Activated B cell treated with CpG ODN at 0.5 μM for 24 hours (primary cell): Measurements from ENCODE around the gene EML6. TPM values are rescaled to one million over a fixed set of nuclear protein-coding genes. Genes with fewer than 3 reads are reported as not detected.
A peak's percentile ranks its signal among the peaks of the same experiment; 100 is the strongest.

Experiments
- ATAC-seq: fragments of 200-7000 bp; cut with Tn5 transposase; one replicate; pipeline ENCODE4 v1.10.0; 2021; ENCODE audit warnings: low read depth, mild to moderate bottlenecking, moderate library complexity
- CTCF ChIA-PET: fragments of 350-600 bp; sonication (Branson Sonifier 250); formaldehyde crosslinking; loops from one replicate; lab custom pipeline; 2021; ENCODE audit warnings: antibody characterized with exemption; lab: Charles Lee
- POLR2A ChIA-PET: fragments of 350-600 bp; sonication (Branson Sonifier 250); formaldehyde crosslinking; loops from one replicate; lab custom pipeline; 2021; ENCODE audit warnings: antibody characterized with exemption; lab: Charles Lee
- DNase-seq: peaks from one replicate; pipeline ENCODE4 v3.0.0; 2022
- H3K27ac Mint-ChIP-seq: one replicate; pipeline ENCODE4 v1.8.0; 2020; ENCODE audit warnings: mixed read lengths
- H3K27me3 Mint-ChIP-seq: one replicate; pipeline ENCODE4 v1.8.0; 2021; ENCODE audit warnings: mixed read lengths
- H3K36me3 Mint-ChIP-seq: one replicate; pipeline ENCODE4 v1.8.0; 2021; ENCODE audit warnings: low read depth, mixed read lengths
- H3K4me1 Mint-ChIP-seq: one replicate; pipeline ENCODE4 v1.8.0; 2021; ENCODE audit warnings: mixed read lengths
- H3K4me3 Mint-ChIP-seq: one replicate; pipeline ENCODE4 v1.8.0; 2020; ENCODE audit warnings: mild to moderate bottlenecking, mixed read lengths
- H3K9me3 Mint-ChIP-seq: one replicate; pipeline ENCODE4 v1.8.0; 2020; ENCODE audit warnings: mixed read lengths
- intact Hi-C: fragments of 100-400 bp; cut with micrococcal nuclease; formaldehyde crosslinking; loops from one replicate; pipeline ENCODE4 v1.15.1; 2024
- total RNA-seq: library from RNA; stranded (reverse); gene quantifications from 2 replicates; pipeline ENCODE4 v1.2.3, GENCODE V29; 2022
- TF ChIP-seq, protein P1 (sequence below): fragments of 200-600 bp; IDR thresholded peaks from one replicate; pipeline ENCODE4 v1.8.0; 2022; ENCODE audit warnings: antibody characterized with exemption, mild to moderate bottlenecking

EML6 gene
- total RNA-seq, 1 donor from 2014 or later, result 31.5 TPM

DNA sequence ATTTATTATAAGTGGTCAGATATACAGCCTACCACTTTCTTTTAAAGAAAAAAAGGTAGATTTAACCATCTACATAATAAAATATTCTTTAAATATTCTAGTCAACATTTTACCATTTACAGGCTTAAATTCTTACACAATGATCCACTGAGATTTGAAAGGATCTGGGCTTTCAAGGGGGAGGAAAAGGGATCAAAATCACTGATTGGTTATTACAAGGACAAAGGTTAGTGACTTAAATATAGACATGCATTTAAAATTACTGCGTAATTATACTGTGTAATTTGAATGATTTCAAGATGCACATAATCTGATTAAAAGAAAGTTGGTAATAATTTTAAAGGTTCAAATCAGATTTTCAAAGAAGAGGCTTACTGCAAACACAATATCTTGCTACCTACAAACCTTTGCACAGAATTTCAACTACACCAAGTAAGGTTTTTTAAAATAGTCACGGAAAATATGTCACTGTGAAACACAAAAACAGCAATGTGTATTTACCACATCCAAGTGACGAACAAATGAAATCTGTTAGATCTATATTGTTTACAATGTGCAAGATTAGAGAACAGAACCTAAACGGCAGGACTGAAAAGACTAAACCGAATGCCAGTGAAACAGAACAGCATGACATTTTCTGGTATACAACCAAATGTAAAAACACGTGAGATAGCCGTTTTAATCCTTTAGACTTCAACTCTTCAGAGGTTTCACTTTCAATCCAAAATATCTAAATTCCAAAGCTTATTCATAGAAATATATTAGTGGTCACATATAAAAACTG, 286.0 kb downstream of the EML6 start:
- intact Hi-C loops, result loop anchor here (1.0 to 10.0 kb wide), 4 partner anchors 9 to 345 kb away; partner anchors contain the start of genes CLHC1 and RPS27A
- DNase-seq, result no peak
- Mint-ChIP-seq H3K27ac (peak overlapping the region; percentile 67), H3K36me3 (no peaks in the 10 kb centered on the region), H3K4me1 (peaks cover 64% of the 10 kb centered on the region), H3K27me3 (no peaks in the 10 kb centered on the region), H3K4me3 (peak overlapping the region; percentile 84), H3K9me3 (no peaks in the 10 kb centered on the region)
- ChIA-PET POLR2A (interaction anchor here (1.2 to 1.5 kb wide), 2 partner anchors 10 to 41 kb away, joined by 3 to 4 read pairs; partner anchors contain the start of gene RTN4), CTCF (interaction anchor here (9.2 kb wide), 1 partner anchor 158 kb away, joined by 96 read pairs; no protein-coding TSS in a partner anchor)
- peak; percentile 28 for ATAC-seq
- TF ChIP-seq, protein P1, sequence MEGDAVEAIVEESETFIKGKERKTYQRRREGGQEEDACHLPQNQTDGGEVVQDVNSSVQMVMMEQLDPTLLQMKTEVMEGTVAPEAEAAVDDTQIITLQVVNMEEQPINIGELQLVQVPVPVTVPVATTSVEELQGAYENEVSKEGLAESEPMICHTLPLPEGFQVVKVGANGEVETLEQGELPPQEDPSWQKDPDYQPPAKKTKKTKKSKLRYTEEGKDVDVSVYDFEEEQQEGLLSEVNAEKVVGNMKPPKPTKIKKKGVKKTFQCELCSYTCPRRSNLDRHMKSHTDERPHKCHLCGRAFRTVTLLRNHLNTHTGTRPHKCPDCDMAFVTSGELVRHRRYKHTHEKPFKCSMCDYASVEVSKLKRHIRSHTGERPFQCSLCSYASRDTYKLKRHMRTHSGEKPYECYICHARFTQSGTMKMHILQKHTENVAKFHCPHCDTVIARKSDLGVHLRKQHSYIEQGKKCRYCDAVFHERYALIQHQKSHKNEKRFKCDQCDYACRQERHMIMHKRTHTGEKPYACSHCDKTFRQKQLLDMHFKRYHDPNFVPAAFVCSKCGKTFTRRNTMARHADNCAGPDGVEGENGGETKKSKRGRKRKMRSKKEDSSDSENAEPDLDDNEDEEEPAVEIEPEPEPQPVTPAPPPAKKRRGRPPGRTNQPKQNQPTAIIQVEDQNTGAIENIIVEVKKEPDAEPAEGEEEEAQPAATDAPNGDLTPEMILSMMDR, result no peak

DNA sequence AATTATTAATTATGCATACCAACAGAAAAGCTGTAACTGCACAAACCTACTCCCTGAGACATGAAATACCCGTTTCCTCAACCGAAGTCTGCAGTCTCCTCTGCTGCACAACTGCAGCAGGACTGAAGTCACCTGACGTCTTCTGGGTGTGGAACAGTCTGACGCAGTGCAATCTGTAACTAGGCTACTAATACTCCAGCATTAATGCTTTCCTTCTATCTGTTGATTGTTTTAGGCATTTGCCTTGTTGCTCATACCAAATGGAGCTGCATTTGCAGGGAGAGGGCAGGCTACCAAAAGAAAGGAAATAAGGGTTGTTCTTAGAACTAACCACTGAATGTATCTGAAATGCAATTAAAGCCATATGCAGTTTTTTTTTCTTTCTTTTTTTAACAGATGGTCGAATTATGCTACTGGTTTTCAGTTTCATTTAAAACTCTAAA, 286.7 kb downstream of the EML6 start:
- H3K27me3 Mint-ChIP-seq, result no peaks in the 10 kb centered on the region
- TF ChIP-seq, protein P1, result no peak
- intact Hi-C loops, result loop anchor here (1.0 to 10.0 kb wide), 4 partner anchors 10 to 345 kb away; partner anchors contain the start of genes CLHC1 and RPS27A
- DNase-seq (no peak), ATAC-seq (peak; percentile 96)
- H3K4me3 Mint-ChIP-seq, result peak overlapping the region; percentile 84
- H3K36me3 Mint-ChIP-seq, result no peaks in the 10 kb centered on the region
- CTCF ChIA-PET, result interaction anchor here (9.2 kb wide), 1 partner anchor 157 kb away, joined by 96 read pairs; no protein-coding TSS in a partner anchor
- no peaks in the 10 kb centered on the region for H3K9me3 Mint-ChIP-seq
- POLR2A ChIA-PET, result interaction anchor here (1.2 to 1.5 kb wide), 2 partner anchors 11 to 40 kb away, joined by 3 to 4 read pairs; partner anchors contain the start of gene RTN4
- H3K4me1 Mint-ChIP-seq, result peaks cover 63% of the 10 kb centered on the region
- peak overlapping the region; percentile 67 for H3K27ac Mint-ChIP-seq

DNA sequence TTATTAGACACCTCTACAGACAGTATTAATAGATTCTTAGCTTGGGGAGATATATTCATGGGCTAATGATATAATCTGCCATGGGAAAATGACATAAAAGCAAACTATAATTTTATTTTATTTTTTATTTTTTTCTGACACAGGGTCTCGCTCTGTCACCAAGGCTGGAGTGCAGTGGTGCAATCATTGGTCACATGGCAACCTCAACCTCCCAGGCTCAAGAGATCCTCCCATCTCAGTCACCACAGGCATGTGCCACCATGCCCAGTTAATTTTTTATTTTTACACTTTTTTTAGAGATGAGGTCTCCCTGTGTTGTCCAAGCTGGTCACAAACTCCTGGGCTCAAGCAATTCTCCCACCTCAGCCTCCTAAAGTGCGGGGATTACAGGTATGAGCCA, 287.5 kb downstream of the EML6 start:
- DNase-seq, result no peak
- ChIA-PET POLR2A (interaction anchor here (1.5 kb wide), 1 partner anchor 40 kb away, joined by 4 read pairs; the partner anchor contains the start of gene RTN4), CTCF (interaction anchor here (9.2 kb wide), 1 partner anchor 157 kb away, joined by 96 read pairs; no protein-coding TSS in a partner anchor)
- intact Hi-C loops, result loop anchor here (1.0 to 10.0 kb wide), 4 partner anchors 11 to 346 kb away; partner anchors contain the start of genes CLHC1 and RPS27A
- no peak for ATAC-seq
- H3K36me3 Mint-ChIP-seq, result no peaks in the 10 kb centered on the region
- H3K27me3 Mint-ChIP-seq, result no peaks in the 10 kb centered on the region
- TF ChIP-seq, protein P1, result no peak
- H3K9me3 Mint-ChIP-seq, result no peaks in the 10 kb centered on the region
- no peak overlapping the region for H3K4me3 Mint-ChIP-seq
- H3K4me1 Mint-ChIP-seq, result peaks cover 62% of the 10 kb centered on the region
- H3K27ac Mint-ChIP-seq, result no peak overlapping the region

DNA sequence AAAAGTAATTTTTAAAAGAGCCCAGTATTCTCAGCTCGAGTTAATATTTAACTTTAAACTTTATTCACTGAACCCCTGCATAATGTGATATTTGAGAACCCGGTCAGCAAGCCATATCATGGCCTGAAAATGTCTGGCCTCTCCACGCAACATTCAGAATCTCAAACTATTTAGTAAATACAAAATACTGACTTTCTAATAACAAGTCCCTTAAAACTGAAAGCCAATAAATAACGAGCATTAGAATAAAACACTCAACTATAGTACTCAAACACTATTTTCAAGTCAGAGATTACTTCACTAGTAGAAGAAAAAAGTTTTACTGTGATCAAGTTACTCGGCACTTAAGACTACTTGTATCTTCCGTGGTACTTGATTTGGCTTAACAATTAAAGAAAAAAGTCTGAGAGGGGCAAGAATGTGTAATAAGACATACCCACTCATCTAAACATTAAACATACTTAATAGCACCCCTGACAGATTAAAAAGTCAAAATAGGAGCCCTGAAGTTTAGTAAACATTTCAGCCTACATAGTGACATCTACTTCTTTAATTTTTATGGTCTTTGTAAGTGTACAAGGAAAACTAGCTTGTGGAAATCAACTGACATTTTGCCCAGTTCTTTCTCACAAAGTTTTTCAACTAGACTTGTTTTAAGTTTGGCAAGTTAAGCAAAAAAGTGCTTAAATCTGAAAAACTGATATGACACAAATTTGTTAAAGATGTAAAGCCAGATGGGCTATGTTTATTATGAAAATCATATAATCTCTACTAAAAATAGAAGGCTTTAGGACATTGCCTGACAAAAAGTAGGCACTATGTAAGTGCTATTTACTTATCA, 288.6 kb downstream of the EML6 start:
- Mint-ChIP-seq H3K4me1 (peaks cover 51% of the 10 kb centered on the region), H3K9me3 (no peaks in the 10 kb centered on the region), H3K36me3 (no peaks in the 10 kb centered on the region), H3K27ac (peak overlapping the region; percentile 61), H3K4me3 (no peak overlapping the region), H3K27me3 (no peaks in the 10 kb centered on the region)
- ATAC-seq (no peak), DNase-seq (no peak)
- POLR2A ChIA-PET, result no interaction called here
- TF ChIP-seq, protein P1, result no peak
- intact Hi-C loops, result loop anchor here (5.0 to 10.0 kb wide), 3 partner anchors 220 to 347 kb away; partner anchors contain the start of genes CLHC1 and RPS27A
- CTCF ChIA-PET, result interaction anchor here (2.0 to 9.2 kb wide), 4 partner anchors 14 to 163 kb away, joined by 4 to 96 read pairs (median 29); partner anchors contain the start of gene RTN4
